SK-N-DZ (cell line): ENCODE results near the gene DCLRE1B.

ENCODE experiments used
- DNase-seq: peaks from one replicate; pipeline ENCODE4 v3.0.0-alpha.2; 2015; ENCODE audit warnings: low spot score

DCLRE1B gene

GRCh38 chr1:113886417-113887401 lies 18.4 kb upstream of the DCLRE1B start:
- no peak for DNase-seq

- DNase-seq = no peak
Measured at GRCh38 chr1:113887402-113888175, 17.5 kb upstream of the DCLRE1B start, which contains the start of gene BCL2L15. Gene BCL2L15 (minus strand): TSS chr1:113887581. CDS start chr1:113887375, 206 bp downstream.

- no peak for DNase-seq
Measured at GRCh38 chr1:113890816-113891215, 14.3 kb upstream of the DCLRE1B start.

GRCh38 chr1:113891631-113892220 lies 13.4 kb upstream of the DCLRE1B start:
- no peak for DNase-seq

GRCh38 chr1:113893267-113893666 lies 11.9 kb upstream of the DCLRE1B start:
- no peak for DNase-seq

GRCh38 chr1:113895098-113895497 lies 10.0 kb upstream of the DCLRE1B start:
- DNase-seq = no peak

- DNase-seq = no peak
Measured at GRCh38 chr1:113895961-113896360, 9.2 kb upstream of the DCLRE1B start.

- DNase-seq = no peak
Measured at GRCh38 chr1:113898241-113898814, 6.8 kb upstream of the DCLRE1B start.

- DNase-seq = no peak
Measured at GRCh38 chr1:113899111-113899510, 6.0 kb upstream of the DCLRE1B start.

GRCh38 chr1:113901191-113901590 lies 3.9 kb upstream of the DCLRE1B start:
- DNase-seq = no peak

GRCh38 chr1:113903501-113904292 lies 1.4 kb upstream of the DCLRE1B start:
- peak; percentile 4 for DNase-seq

GRCh38 chr1:113904293-113904673 lies 843 bp upstream of the DCLRE1B start:
- DNase-seq = no peak

- DNase-seq = no peak
Measured at GRCh38 chr1:113905435-113905861, 322 bp downstream of the DCLRE1B start.

- DNase-seq = no peak
Measured at GRCh38 chr1:113912594-113913311, 7.6 kb downstream of the DCLRE1B start.

- no peak for DNase-seq
Measured at GRCh38 chr1:113913312-113913668, 8.2 kb downstream of the DCLRE1B start.

- DNase-seq = no peak
Measured at GRCh38 chr1:113913887-113914664, 8.9 kb downstream of the DCLRE1B start.

GRCh38 chr1:113916974-113917373 lies 11.8 kb downstream of the DCLRE1B start:
- DNase-seq = no peak

- no peak for DNase-seq
Measured at GRCh38 chr1:113917400-113918082, 12.4 kb downstream of the DCLRE1B start.

- no peak for DNase-seq
Measured at GRCh38 chr1:113918243-113918642, 13.1 kb downstream of the DCLRE1B start.
